HFF-Myc (cell line): ENCODE results near the gene PTRH1.

ENCODE experiments used
- DNase-seq: peaks from one replicate; pipeline ENCODE4 v3.0.0-alpha.2; 2011; ENCODE audit warnings: low read depth; ENCODE audit errors: extremely low read depth
- H3K4me3 ChIP-seq: replicated peaks from 2 replicates; pipeline ENCODE4 v1.5.1; 2011; ENCODE audit warnings: low read depth, mild to moderate bottlenecking, control low read depth, low read length
- CTCF ChIP-seq: IDR thresholded peaks from 2 replicates; pipeline ENCODE4 v1.5.1; 2012; ENCODE audit warnings: mild to moderate bottlenecking, low read depth, low read length, control low read depth; ENCODE audit errors: missing control alignments

Gene PTRH1

GRCh38 chr9:127686461-127687393 is 28.7 kb downstream of the PTRH1 start:
- H3K4me3 ChIP-seq: no peak overlapping the region
- TF ChIP-seq CTCF: no peak
- DNase-seq: no peak

GRCh38 chr9:127684576-127684975 is 30.9 kb downstream of the PTRH1 start:
- no peak for DNase-seq
- TF ChIP-seq CTCF: no peak
- no peak overlapping the region for H3K4me3 ChIP-seq

GRCh38 chr9:127683723-127684122 is 31.7 kb downstream of the PTRH1 start:
- DNase-seq: no peak
- TF ChIP-seq CTCF: no peak
- H3K4me3 ChIP-seq: no peak overlapping the region

- DNase-seq: no peak
- H3K4me3 ChIP-seq: no peak overlapping the region
- TF ChIP-seq CTCF: no peak
Measured at GRCh38 chr9:127682351-127683136, 32.9 kb downstream of the PTRH1 start.

- TF ChIP-seq CTCF: no peak
- DNase-seq: no peak
- H3K4me3 ChIP-seq: no peak overlapping the region
Measured at GRCh38 chr9:127680846-127681245, 34.6 kb downstream of the PTRH1 start.

GRCh38 chr9:127680226-127680625 is 35.2 kb downstream of the PTRH1 start:
- H3K4me3 ChIP-seq: no peak overlapping the region
- no peak for TF ChIP-seq CTCF
- no peak for DNase-seq
